Body of pancreas (tissue), 4 donors: ENCODE results near the gene ZBTB17. TPM values are rescaled to one million over a fixed set of nuclear protein-coding genes. Genes with fewer than 3 reads are reported as not detected.

Source experiments
- ATAC-seq: fragments of 150-250 bp; one replicate; pipeline ENCODE4 v1.9.1; 2016
- DNase-seq, 4 donors: peaks; one replicate each; pipeline ENCODE4 v3.0.0-alpha.2; 2019
- H3K27ac ChIP-seq, 4 donors: fragments of 200-600 bp; sonication (generic); 1 replicate in 3 of 4; 2 replicates in 1 of 4; pipeline versions ENCODE4 v1.5.1 to v1.6.1; 2016 to 2019; ENCODE audit warnings: mild to moderate bottlenecking in 1 of 4, mixed read lengths in 1 of 4, moderate library complexity in 1 of 4
- H3K27me3 ChIP-seq, 2 donors: fragments of 200-600 bp; sonication (generic); one replicate each; pipeline ENCODE4 v1.6.0; 2016; ENCODE audit warnings: mild to moderate bottlenecking in 1 of 2
- H3K36me3 ChIP-seq, 2 donors: fragments of 200-600 bp; sonication (generic); replicated peaks in 1 of 2; 2 replicates each; pipeline ENCODE4 v1.5.1; 2016; ENCODE audit warnings: low read depth in 2 of 2; ENCODE audit not compliant: insufficient read depth in 1 of 2
- H3K4me1 ChIP-seq: fragments of 200-600 bp; sonication (generic); one replicate; pipeline ENCODE4 v1.6.0; 2016
- H3K4me3 ChIP-seq, 2 donors: fragments of 200-600 bp; sonication (generic); 1 replicate in 1 of 2; 2 replicates in 1 of 2; pipeline ENCODE4 v1.5.1; 2016 to 2019
- H3K9me3 ChIP-seq, 3 donors: fragments of 200-600 bp; sonication (generic); 1 replicate in 2 of 3; 2 replicates in 1 of 3; pipeline ENCODE4 v1.5.1; 2016
- POLR2A ChIP-seq, 3 donors: fragments of 450-650 bp; IDR thresholded peaks; one replicate each; pipeline ENCODE4 v1.6.1; 2016; ENCODE audit warnings: antibody characterized with exemption in 3 of 3, mild to moderate bottlenecking in 2 of 3
- WGBS, 2 donors: methylation state at CpG; one replicate each; pipeline ENCODE4 v1.1.5; 2017; 5-methylcytosine and 5-hydroxymethylcytosine counted together
- intact Hi-C: fragments of 100-400 bp; cut with DNase I; formaldehyde crosslinking; loops from one replicate; pipeline ENCODE4 v1.15.1; 2023
- total RNA-seq, 2 donors: library from RNA; depleted of rRNA; stranded (reverse); fragments of >200 nt; gene quantifications; one replicate each; pipeline ENCODE4 v1.1.0, GENCODE V29; 2016
- TF ChIP-seq, protein P1 (sequence below), 7 experiments: fragments of 450-650 bp in 4 of 7; fragments of 200-600 bp in 3 of 7; sonication (generic) in 3 of 7; IDR thresholded peaks; one replicate each; pipeline ENCODE4 v1.5.1; 2016 to 2019; ENCODE audit warnings: antibody characterized with exemption in 7 of 7

The ZBTB17 gene
- total RNA-seq, 2 donors from 2014 or later = 28.8 to 73.2 TPM

DNA sequence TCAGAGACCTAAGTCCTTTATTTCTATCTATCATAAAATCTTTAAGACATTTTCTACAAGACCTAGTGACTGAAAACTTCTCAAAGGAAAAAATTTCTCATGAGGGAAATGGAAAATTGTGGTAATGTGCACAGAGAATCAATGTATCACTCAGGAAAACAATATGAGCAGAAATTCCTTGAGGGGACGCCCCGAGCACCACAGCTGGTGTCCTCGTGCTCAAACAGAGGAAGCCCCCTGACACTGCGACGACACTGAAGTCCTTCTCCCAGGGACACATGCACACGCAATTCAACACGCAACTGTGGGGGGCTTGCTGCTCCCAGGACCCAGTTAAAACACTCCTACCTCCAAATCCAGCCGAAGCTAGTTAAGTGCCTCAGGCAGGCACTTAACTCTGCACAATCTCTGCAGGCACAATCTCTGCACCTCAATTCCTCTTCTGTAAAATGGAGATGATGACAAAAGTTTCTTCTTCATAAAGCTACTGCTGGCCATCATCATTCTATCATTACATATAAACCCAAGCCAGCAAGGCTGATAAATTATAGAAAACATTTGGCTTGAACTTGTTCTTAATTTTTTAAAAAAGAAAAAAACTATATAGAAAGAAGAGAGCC is 16.0 kb downstream of the ZBTB17 start:
- TF ChIP-seq, protein P1, sequence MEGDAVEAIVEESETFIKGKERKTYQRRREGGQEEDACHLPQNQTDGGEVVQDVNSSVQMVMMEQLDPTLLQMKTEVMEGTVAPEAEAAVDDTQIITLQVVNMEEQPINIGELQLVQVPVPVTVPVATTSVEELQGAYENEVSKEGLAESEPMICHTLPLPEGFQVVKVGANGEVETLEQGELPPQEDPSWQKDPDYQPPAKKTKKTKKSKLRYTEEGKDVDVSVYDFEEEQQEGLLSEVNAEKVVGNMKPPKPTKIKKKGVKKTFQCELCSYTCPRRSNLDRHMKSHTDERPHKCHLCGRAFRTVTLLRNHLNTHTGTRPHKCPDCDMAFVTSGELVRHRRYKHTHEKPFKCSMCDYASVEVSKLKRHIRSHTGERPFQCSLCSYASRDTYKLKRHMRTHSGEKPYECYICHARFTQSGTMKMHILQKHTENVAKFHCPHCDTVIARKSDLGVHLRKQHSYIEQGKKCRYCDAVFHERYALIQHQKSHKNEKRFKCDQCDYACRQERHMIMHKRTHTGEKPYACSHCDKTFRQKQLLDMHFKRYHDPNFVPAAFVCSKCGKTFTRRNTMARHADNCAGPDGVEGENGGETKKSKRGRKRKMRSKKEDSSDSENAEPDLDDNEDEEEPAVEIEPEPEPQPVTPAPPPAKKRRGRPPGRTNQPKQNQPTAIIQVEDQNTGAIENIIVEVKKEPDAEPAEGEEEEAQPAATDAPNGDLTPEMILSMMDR (IDR thresholded peaks at IDR 0.05) = no peak
- TF ChIP-seq POLR2A (IDR thresholded peaks at IDR 0.05) = no peak
- Histone ChIP-seq H3K27ac (no peak overlapping the region), H3K36me3 (no peaks in the 10 kb centered on the region), H3K9me3 (no peaks in the 10 kb centered on the region), H3K4me1 (peaks cover 11% of the 10 kb centered on the region), H3K4me3 (no peak overlapping the region), H3K27me3 (no peaks in the 10 kb centered on the region)
- 86 to 90% methylated on average over 7 to 8 of the region's 8 CpGs for WGBS, 2 donors
- DNase-seq (no peak), ATAC-seq (no peak)
- intact Hi-C loops = no loop called here

DNA sequence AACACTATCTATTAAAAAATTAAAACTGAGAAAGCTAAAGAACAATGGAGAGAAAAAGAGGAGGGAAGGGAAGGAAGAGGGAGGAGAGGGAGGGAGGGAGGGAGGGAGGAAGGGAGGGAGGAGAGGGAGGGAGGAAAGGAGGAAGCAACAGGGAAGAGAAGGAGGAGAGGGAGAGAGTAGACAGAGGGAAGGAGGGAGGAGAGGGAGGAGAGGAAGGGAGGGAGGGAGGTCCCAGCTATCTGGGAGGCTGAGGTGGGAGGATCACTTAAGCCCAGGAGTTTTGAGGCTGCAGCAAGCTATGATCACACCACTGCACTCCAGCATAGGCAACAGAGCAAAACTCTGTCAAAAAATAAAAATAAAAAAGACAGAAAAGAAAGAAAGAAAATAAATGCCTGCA is 16.5 kb downstream of the ZBTB17 start:
- intact Hi-C loops = no loop called here
- Histone ChIP-seq H3K27me3 (no peaks in the 10 kb centered on the region), H3K4me3 (no peak overlapping the region), H3K4me1 (peaks cover 11% of the 10 kb centered on the region), H3K9me3 (no peaks in the 10 kb centered on the region), H3K27ac (no peak overlapping the region), H3K36me3 (no peaks in the 10 kb centered on the region)
- DNase-seq (no peak), ATAC-seq (no peak)
- TF ChIP-seq POLR2A (IDR thresholded peaks at IDR 0.05) = no peak
- TF ChIP-seq, protein P1 (IDR thresholded peaks at IDR 0.05) = no peak

DNA sequence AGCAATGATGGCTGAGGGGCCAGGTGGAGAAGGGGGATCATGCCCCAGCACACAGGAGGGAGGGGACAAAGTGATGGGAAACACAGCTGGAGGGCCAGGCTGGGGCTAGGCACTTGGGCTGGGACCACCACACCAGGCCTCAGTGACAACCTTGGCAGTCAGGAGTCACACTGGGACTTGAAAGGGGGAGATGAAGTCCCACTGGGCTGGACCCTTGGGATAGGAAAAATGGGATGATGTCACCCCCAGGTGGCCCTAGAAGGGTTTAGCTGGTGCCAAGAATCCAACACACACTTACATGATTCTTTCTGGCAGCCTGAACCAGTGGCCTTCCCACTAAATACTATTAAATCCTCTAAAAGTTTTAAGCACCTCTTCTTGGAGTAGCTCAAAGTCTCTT is 17.1 kb downstream of the ZBTB17 start:
- ATAC-seq (peak; percentile 59), DNase-seq (no peak)
- no peak overlapping the region for H3K4me3 ChIP-seq
- H3K9me3 ChIP-seq = no peaks in the 10 kb centered on the region
- H3K27me3 ChIP-seq = no peaks in the 10 kb centered on the region
- TF ChIP-seq, protein P1 (IDR thresholded peaks at IDR 0.05) = peak in 2 of 7 experiments; percentile 12 to 18
- TF ChIP-seq POLR2A (IDR thresholded peaks at IDR 0.05) = no peak
- no peaks in the 10 kb centered on the region for H3K36me3 ChIP-seq
- no peak overlapping the region for H3K27ac ChIP-seq
- peaks cover 11% of the 10 kb centered on the region for H3K4me1 ChIP-seq
- intact Hi-C loops = no loop called here

DNA sequence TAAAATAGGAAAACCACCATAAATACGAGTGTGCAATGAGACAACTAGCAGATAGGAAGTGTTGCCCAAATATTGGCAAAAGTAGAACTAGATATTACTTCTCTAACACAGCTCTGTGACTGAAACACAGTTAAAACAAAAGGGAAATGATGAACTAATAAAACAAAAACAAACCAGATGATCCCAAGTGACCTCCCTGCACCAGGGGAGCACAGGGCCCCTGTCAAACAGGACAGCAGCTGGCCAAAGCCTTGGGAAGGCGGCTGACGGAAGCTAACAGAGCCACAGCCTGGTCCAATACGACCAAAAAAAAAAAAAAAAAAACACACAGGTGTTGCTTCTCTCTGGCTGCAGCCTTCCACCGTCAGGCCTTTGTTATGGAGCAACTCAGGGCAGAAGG is 17.8 kb downstream of the ZBTB17 start:
- DNase-seq = no peak
- peaks cover 11% of the 10 kb centered on the region for H3K4me1 ChIP-seq
- ATAC-seq = no peak
- intact Hi-C loops = no loop called here
- no peaks in the 10 kb centered on the region for H3K9me3 ChIP-seq
- TF ChIP-seq, protein P1 (IDR thresholded peaks at IDR 0.05) = no peak
- no peak for TF ChIP-seq POLR2A (IDR thresholded peaks at IDR 0.05)
- no peaks in the 10 kb centered on the region for H3K36me3 ChIP-seq
- H3K27ac ChIP-seq = no peak overlapping the region
- 28 to 53% methylated on average over 5 of the region's 5 CpGs for WGBS, 2 donors
- no peak overlapping the region for H3K4me3 ChIP-seq
- no peaks in the 10 kb centered on the region for H3K27me3 ChIP-seq
